Activated CD8-positive, alpha-beta memory T cell treated with anti-CD3 and anti-CD28 coated beads for 4 hours (primary cell): ENCODE results near the gene TIAM2.
A peak's percentile ranks its signal among the peaks of the same experiment; 100 is the strongest.
"Not testable (repeated sequence)": the region's sequence is repeated elsewhere in the genome, so short reads cannot be mapped to it uniquely, and the experiment has no call there.

ENCODE experiments used
- DNase-seq, 2 donors: peaks; one replicate each; pipeline ENCODE4 v3.0.0-alpha.2; 2020; ENCODE audit warnings: low read depth in 2 of 2

The TIAM2 gene

DNA sequence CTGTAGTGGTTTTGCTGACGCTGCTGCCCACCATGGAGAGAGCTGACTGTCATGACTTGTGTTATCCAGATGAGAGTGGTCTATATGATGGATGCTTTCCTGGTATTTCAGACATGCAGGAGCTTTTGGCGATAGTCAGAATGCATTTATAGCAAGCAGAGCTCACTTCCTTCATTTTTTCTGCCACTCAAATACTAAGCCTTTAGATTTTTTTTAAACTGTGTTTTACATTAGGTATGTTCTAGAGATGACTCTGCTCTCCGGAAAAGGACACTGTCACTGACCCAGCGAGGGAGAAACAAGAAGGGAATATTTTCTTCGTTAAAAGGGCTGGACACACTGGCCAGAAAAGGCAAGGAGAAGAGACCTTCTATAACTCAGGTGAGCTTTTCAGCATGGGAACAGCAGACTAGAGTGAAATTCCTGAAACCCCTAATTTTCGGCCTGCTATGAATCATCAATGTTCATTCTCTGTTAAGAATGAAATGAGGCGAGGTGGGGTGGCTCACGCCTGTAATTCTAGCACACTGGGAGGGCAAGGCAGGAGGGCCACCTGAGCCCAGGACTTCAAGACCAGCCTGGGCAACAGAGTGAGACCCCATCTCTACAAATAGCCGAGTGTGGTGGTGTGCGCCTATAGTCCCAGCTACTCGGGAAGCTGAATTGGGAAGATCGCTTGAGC, 170.1 kb downstream of the TIAM2 start:
- no peak for DNase-seq

- DNase-seq, result no peak
Measured at GRCh38 chr6:155170519-155170918, 175.4 kb downstream of the TIAM2 start.

DNA sequence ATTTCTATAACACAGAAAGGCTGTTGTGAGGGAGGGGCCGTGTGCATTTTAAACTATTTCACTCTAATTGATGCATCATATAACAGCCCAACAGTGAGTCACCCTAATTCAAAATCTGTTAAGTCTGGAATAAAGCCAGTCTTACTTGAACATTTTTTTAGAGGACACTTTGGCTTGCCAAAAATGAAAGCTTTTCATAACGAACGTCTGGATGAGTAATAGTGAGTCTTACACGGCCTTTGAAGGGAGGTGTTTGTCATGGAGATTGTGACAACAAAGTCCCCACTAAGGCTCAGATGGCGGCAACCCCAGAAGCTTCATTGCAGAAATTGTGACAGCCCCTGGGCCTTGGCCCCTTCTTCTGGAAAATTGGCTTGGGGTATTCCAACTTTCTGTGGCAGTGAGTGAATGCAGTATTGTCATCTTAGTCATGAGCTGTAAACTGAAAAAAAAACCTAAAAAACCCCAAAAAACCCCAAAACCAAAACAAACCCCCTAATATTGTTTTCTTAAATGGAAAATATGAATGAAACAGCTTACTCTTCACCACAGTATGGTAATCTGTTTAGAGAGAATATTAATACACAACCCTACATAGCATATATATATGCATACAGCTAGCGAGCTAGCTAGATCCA, 176.1 kb downstream of the TIAM2 start:
- peak; percentile 52 to 78 for DNase-seq

- DNase-seq, result no peak
Measured at GRCh38 chr6:155171747-155172449, 176.8 kb downstream of the TIAM2 start.

DNA sequence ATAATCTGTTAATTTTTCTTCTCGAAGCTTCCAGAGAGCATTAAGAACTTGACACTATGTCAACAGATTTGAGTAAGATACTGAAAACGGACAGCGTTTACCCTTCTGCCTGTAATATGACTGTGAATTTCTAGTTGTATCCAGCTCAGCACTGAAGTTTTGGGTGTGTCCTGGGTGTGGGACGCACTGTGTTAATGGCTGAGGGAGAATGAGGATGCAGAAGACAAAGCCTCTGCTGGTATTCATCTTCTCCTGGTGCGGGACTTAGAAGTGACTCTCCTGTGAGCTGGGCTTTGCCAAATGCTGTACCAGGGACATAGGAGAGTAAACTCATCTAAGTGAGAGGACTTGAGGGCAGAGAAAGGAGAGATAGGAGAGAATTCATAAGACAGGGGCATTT, 178.4 kb downstream of the TIAM2 start:
- no peak for DNase-seq

DNA sequence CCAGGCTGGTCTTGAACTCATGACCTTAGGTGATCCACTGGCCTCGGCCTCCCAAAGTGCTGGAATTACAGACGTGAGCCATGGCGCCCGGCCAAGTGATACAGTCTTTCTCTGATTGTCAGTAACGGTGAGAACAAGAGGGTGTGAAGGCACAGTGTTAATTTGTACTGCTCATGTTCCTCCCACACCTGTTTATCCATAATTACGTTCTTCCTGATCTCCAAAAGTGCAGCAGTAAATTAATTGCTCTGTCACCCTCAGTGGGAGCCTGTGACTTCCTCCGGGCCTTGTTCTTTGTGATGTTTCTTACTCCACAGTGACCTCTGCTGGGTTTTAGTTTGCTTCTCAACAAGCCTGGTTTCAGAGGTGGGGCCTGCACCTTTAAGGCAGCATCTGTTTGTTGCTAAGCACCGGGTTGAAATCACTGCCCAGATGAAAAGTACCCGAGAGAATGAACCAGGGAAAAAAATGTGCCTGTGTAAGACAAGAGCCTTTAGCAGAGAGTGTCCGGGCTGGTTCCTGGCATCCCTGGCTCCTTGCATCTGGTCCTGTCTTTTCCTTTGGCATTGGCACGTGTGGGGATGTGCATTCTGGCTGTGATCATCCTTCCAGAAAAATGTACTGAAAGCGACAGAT, 179.6 kb downstream of the TIAM2 start:
- peak in 1 of 2 donors; percentile 37 for DNase-seq

GRCh38 chr6:155177363-155177961, 182.3 kb downstream of the TIAM2 start:
- DNase-seq, result no peak

DNA sequence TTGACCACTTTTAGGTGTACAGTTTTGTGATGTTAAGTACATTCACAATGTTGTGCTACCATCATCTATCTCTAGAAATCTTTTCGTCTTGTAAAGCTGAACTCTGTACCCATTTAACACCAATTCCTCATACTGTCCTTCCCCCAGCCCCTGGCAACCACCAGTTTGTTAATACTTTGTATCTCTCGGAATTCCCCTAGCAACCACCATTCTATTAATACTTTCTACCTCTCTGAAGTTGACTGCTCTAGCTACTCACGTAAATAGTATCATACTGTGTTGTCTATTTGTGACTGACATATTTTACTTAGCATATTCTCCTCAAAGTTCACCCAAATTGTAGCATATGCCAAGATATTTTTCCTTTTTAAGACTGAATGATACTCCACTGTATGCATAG, 186.4 kb downstream of the TIAM2 start:
- no peak for DNase-seq

GRCh38 chr6:155182103-155182502, 187.0 kb downstream of the TIAM2 start:
- DNase-seq, result no peak

DNA sequence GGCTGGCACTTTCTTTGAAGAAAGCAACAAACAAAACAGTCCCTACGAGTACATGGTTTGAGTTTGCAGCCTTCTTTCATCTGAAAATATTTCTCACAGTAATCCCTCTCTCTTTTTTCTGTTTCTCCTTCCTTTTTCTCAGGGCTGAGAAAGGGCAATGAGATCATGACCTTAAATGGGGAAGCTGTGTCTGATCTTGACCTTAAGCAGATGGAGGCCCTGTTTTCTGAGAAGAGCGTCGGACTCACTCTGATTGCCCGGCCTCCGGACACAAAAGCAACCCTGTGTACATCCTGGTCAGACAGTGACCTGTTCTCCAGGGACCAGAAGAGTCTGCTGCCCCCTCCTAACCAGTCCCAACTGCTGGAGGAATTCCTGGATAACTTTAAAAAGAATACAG, 188.0 kb downstream of the TIAM2 start:
- DNase-seq, result no peak

DNA sequence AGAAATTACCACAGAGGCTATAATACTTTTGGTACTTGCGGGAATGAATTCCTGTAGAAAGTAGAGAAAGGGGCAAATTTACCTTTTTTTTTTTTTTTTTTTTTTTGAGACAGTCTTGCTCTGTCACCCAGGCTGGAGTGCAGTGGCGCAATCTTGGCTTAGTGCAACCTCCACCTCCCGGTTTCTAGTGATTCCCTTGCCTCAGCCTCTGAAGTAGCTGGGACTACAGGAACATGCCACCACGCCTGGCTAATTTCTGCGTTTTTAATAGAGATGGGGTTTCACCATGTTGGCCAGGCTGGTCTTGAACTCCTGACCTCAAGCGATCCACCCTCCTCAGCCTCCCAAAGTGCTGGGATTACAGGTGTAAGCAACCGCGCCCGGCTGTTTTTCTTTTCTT, 189.9 kb downstream of the TIAM2 start:
- DNase-seq, result not testable (repeated sequence)

- no peak for DNase-seq
Measured at GRCh38 chr6:155185544-155185943, 190.4 kb downstream of the TIAM2 start.

GRCh38 chr6:155186052-155186658, 191.0 kb downstream of the TIAM2 start:
- DNase-seq, result peak in 1 of 2 donors; percentile 36

DNA sequence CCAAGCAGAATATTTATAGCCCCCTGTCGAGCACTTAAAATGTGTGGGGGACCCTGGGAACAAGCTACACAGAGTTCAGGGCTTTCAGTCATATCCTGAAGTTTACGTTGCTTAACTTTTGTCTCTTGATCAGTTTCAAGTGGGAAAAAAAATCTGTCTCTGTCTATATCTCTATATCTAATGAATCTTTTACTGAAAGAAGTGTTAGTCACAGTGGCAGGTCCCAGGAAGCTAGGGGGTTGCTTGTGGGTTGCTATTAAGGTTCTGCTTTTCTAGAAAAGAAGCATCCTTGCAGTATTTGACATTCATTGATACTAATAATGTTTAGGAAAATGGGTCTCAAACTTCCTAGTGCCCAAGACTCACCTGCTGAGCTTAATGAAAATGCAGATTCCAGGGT, 192.0 kb downstream of the TIAM2 start:
- no peak for DNase-seq

- DNase-seq, result no peak
Measured at GRCh38 chr6:155187994-155188706, 193.0 kb downstream of the TIAM2 start.

- no peak for DNase-seq
Measured at GRCh38 chr6:155188707-155189496, 193.8 kb downstream of the TIAM2 start.

DNA sequence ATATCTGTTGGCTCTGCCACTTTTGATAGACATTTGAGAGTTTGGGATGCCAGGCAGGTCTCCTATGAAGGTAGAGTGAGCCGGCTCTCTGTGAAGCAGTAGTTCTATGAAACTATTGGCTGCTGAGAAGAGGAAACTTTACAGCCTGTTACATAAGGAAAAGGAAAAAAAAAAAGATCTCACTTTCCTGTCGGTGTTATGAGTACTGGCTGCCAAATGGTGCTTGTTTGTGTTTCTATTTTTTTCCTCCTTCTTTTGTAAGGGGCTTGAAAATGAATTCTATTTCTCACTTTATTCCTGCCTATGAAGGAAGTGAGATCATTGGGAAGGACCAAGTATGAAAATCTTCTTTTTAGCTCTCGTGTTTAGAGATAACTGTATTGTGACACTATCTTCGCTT, 195.6 kb downstream of the TIAM2 start:
- DNase-seq, result no peak

DNA sequence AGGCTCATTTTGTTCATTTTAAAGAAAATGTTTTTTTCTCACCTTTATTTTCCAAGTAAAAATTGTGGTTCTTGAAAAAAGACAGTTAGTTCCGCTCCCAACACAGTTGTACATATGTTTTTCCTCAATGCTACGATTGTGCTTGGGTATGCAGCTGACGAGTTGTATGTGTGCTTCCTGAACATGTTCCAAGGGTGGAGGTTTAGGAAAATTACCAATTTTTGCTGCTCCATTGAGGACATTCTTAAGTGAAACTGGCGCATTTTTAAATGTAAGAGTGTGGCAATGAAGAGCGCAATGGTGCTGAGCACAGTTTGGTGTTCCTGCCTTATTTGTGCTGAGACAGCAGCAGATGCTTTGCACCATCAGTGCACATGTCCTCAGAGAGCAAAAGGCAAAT, 198.4 kb downstream of the TIAM2 start:
- DNase-seq, result no peak

GRCh38 chr6:155194399-155194798, 199.3 kb downstream of the TIAM2 start:
- DNase-seq, result no peak

DNA sequence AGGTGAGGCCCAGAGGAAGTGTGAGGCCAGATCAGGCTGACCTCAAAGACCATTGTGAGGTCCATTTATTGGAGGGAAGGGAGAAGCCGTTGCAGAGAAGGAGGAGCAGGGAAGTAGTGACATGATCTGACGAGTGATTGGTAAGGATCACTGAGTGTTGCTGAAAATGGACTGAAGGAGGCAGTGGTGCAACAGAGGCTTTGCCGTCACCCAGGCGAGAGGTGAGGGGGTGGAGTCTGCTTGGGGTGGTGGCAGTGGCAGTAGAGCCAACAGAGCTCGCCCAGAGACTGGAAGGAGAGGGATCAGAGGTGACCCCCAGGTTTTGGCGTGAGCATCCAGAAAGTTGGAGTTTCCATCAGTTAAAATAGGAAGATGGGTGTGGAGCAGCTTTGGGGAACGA, 200.8 kb downstream of the TIAM2 start:
- DNase-seq, result no peak
